Fibroblast of lung (primary cell): ENCODE measurements around the gene STPG4.

Experiments used
- EZH2 ChIP-seq: IDR thresholded peaks from 2 replicates; pipeline ENCODE4 v1.5.1; 2012; ENCODE audit warnings: low read length, control low read depth, mild to moderate bottlenecking; ENCODE audit errors: missing control alignments
- TF ChIP-seq, protein P1 (sequence below), 2 donors: IDR thresholded peaks in 1 of 2; conservative IDR thresholded peaks in 1 of 2; 1 replicate in 1 of 2; 2 replicates in 1 of 2; pipeline ENCODE4 v1.5.1; 2011 to 2012; ENCODE audit warnings: low read length in 2 of 2, control low read depth in 1 of 2, inconsistent platforms in 1 of 2, low read depth in 1 of 2, mild to moderate bottlenecking in 1 of 2

DNA sequence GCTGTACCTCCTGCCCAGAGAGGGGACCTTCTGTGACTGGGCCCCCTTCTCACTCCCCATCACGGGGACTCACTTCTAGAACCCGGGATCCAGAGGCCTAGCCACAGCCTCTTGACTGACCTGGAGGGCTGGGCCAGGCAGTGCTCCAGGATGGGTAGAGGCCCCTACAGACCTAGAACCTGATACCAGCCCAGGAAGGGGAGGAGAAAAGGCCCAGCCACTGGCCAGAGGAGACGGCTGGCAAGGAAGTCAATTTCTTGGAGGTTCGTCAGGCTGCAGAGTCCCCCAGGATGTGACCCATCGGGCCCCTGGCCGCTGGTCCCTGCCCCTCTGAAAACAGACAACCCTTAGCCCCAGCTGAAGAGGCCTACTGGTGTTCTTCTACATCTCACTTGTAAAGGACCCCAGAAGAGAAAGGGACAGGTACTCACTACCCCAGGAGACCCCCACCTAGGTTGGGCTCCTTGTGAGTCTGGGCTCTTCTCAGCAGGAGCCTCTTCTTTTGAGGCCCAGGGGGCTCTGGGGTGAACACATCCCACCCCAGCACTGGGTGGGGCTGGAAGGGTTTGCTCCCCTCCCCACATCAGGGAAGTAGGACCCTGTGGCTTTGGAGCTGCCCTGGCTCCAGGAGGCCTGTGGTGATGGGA, 86.0 kb downstream of the STPG4 start:
- TF ChIP-seq, protein P1, sequence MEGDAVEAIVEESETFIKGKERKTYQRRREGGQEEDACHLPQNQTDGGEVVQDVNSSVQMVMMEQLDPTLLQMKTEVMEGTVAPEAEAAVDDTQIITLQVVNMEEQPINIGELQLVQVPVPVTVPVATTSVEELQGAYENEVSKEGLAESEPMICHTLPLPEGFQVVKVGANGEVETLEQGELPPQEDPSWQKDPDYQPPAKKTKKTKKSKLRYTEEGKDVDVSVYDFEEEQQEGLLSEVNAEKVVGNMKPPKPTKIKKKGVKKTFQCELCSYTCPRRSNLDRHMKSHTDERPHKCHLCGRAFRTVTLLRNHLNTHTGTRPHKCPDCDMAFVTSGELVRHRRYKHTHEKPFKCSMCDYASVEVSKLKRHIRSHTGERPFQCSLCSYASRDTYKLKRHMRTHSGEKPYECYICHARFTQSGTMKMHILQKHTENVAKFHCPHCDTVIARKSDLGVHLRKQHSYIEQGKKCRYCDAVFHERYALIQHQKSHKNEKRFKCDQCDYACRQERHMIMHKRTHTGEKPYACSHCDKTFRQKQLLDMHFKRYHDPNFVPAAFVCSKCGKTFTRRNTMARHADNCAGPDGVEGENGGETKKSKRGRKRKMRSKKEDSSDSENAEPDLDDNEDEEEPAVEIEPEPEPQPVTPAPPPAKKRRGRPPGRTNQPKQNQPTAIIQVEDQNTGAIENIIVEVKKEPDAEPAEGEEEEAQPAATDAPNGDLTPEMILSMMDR (conservative IDR thresholded peaks at IDR 0.05 in 1 of 2, IDR thresholded peaks at IDR 0.05 in 1 of 2; ENCODE audit: low read depth in 1 of 2, low read length in 2 of 2) = no peak
- no peak for TF ChIP-seq EZH2
